Fibroblast of skin of scalp (primary cell): ENCODE measurements around the gene BICRA.
A peak's percentile ranks its signal among the peaks of the same experiment; 100 is the strongest.
"Not testable (repeated sequence)": the region's sequence is repeated elsewhere in the genome, so short reads cannot be mapped to it uniquely, and the experiment has no call there.

Experiments used
- DNase-seq: peaks from one replicate; pipeline ENCODE4 v3.0.0-alpha.2; 2013

Gene BICRA

DNA sequence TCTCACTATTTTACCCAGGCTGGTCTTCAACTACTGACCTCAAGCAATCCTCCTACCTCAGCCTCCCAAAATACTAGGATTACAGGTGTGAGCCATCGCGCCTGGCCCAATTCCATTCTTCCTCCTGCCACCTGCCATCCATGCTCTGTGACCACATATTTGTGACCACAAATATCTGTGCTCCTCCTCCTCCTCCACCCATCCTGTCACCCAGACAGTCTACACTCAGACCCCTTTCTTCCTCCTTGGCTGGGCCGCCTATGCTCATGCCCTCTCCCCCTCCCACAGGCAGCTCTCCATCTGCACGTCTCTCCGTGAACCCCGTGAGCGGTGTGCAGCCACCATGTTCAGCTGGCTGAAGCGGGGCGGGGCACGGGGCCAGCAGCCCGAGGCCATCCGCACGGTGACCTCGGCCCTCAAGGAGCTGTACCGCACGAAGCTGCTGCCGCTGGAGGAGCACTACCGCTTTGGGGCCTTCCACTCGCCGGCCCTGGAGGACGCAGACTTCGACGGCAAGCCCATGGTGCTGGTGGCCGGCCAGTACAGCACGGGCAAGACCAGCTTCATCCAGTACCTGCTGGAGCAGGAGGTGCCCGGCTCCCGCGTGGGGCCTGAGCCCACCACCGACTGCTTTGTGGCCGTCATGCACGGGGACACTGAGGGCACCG, 107.5 kb downstream of the BICRA start:
- no peak for DNase-seq

DNA sequence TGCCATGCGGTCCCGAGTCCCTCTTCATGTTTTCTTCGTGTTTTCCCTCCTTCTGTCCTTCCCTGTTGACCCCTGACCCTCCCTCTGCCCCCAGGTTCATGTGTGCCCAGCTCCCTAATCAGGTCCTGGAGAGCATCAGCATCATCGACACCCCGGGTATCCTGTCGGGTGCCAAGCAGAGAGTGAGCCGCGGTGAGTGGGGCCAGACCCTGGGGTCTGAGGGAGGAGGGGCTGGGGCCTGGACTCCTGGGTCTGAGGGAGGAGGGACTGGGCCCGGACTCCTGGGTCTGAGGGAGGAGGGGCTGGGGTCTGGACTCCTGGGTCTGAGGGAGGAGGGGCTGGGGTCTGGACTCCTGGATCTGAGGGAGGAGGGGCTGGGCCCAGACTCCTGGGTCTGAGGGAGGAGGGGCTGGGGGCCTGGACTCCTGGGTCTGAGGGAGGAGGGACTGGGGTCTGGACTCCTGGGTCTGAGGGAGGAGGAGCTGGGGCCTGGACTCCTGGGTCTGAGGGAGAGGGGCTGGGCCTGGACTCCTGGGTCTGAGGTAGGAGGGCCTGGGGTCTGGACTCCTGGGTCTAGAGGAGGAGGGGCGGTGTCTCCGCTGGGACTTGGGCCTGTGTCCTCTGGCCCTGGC, 109.6 kb downstream of the BICRA start:
- DNase-seq = not testable (repeated sequence)

- DNase-seq = peak; percentile 100
Measured at GRCh38 chr19:47719047-47719859, 110.3 kb downstream of the BICRA start.

- DNase-seq = no peak
Measured at GRCh38 chr19:47720669-47721422, 111.9 kb downstream of the BICRA start.

- DNase-seq = peak; percentile 92
Measured at GRCh38 chr19:47723581-47723940, 114.6 kb downstream of the BICRA start.

DNA sequence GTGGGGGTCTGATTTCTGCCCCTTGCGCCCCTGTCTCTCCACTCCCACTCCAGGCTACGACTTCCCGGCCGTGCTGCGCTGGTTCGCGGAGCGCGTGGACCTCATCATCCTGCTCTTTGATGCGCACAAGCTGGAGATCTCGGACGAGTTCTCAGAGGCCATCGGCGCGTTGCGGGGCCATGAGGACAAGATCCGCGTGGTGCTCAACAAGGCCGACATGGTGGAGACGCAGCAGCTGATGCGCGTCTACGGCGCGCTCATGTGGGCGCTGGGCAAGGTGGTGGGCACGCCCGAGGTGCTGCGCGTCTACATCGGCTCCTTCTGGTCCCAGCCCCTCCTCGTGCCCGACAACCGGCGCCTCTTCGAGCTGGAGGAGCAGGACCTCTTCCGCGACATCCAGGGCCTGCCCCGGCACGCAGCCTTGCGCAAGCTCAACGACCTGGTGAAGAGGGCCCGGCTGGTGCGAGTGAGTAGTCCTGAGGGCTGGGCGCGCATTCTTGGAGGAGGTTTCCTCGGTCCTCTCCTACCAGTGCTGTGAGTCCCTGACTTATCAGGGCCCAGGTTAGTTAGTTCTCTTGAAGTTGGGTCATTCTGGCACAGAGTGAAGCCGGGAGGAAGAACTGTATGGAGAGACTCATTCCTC, 116.9 kb downstream of the BICRA start:
- no peak for DNase-seq

DNA sequence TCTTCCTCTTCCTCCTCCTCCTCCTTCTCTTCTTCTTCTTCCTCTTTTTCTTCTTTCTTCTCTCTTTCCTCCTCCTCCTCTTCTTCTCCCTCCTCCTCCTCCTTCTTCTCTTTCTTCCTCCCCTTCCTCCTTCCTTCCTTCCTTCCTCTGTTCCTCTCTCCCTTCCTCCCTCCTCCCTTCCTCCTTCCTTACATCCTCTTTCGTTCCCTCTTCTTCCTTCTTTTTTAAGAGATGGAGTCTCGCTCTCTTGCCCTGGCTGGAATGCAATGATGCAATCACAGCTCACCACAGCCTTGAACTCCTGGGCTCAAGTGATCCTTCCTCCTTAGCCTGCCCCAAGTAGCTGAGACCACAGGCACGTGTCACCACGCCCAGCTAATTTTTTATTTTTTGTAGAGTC, 117.5 kb downstream of the BICRA start:
- DNase-seq = peak; percentile 85

- not testable (repeated sequence) for DNase-seq
Measured at GRCh38 chr19:47728295-47728694, 119.4 kb downstream of the BICRA start.

DNA sequence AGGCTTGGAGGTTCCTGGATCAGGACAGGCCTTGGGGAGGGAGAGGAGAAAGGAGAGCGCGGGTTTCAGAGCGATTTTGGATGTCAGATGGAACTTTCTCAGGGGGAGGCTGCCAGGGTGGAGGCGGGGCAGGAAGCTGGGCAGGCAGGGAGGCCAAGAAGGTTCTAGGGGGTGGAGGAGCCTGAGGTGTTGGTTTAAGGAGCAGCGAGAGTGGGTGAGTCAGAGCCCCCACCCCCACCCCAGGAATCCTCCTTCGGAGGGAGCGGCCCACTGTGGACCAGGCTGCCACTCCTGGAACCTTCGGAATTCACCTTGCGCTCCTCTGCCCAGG, 120.5 kb downstream of the BICRA start:
- DNase-seq = peak; percentile 92

GRCh38 chr19:47729799-47730520, 121.0 kb downstream of the BICRA start:
- DNase-seq = no peak

DNA sequence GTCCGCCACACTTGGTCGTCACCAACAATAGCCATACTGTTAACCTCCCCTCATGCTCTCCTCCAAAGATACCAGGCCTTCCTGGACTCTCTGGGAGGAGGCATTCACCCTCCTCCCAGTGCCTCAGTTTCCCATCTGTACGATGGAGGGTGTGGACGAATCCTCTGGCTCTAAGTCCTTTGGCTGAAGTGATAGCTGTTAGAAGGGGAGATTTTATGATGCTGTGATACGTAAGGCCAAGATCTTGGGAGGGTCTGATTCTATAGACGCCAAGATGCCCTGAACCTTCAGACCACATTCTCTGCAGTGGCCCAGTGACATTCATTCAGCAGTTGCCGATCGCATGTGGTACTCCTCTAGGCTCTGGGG, 121.6 kb downstream of the BICRA start:
- no peak for DNase-seq

DNA sequence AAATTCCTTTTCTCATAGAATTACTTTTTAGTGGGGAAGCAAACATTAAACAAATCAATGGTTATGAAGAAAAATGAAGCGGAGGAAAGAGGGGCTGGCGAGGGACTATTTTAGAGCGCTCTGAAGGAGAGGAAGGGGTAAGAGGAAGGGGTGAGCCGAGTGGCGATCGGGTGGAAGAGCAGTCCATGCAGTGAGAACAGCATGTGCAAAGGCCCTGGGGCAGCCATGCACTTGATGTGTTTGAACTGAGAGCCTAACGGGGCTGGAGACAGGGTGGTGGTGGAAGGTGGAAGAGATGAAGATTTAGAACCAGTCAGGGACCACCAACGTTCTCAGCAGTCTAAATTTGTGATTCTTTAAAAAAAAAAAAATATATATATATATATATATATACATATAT, 122.0 kb downstream of the BICRA start:
- DNase-seq = no peak

DNA sequence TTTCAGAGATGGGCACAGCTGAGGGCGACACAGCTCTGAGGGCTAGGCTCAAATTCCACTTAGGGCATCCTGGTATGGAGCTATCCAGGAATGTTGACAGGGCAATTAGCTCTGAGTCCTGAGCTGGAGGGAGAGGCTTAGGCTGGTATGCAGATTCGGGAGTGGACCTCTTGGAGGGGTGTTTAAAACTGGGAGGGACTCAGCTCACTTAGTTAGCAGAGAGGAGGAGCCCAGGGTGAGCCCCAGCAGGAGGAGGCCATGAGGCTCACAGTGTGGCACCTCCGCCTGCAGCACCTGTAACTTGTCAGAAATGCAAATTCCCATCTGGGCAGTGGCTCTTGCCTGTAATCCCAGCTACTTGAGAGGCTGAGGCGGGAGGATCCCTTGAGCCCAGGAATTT, 126.2 kb downstream of the BICRA start:
- DNase-seq = no peak

DNA sequence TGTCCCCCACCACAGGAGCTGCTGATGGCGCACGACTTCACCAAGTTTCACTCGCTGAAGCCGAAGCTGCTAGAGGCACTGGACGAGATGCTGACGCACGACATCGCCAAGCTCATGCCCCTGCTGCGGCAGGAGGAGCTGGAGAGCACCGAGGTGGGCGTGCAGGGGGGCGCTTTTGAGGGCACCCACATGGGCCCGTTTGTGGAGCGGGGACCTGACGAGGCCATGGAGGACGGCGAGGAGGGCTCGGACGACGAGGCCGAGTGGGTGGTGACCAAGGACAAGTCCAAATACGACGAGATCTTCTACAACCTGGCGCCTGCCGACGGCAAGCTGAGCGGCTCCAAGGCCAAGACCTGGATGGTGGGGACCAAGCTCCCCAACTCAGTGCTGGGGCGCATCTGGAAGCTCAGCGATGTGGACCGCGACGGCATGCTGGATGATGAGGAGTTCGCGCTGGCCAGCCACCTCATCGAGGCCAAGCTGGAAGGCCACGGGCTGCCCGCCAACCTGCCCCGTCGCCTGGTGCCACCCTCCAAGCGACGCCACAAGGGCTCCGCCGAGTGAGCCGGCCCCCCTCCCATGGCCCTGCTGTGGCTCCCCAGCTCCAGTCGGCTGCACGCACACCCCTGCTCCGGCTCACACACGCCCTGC, 132.1 kb downstream of the BICRA start:
- no peak for DNase-seq

DNA sequence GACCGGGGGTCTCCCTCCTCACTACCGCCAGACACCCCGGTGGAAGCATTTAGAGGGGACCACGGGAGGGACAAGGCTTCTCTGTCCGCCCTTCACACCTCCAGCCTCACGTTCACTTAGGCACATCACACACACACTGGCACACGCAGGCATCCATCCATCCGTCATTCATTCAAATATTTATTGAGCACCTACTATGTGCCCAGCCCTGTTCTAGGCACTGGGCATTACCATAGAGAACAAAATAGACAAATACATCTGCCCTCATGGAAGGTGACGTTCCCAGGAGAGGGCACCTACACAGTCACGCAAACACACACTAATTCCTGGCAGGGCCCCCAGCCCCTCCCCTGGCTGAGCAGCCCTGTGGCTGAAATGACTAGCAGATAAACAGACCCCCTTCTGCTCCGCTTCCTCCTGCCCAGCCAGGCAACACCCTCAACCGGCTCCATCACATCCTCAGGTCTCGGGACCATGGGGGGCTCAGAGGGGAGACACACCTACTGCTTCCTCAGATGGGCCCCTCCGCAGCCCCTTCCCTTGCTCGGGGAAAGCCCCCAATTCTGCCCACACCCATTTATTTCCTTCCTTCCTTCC, 132.7 kb downstream of the BICRA start:
- no peak for DNase-seq

DNA sequence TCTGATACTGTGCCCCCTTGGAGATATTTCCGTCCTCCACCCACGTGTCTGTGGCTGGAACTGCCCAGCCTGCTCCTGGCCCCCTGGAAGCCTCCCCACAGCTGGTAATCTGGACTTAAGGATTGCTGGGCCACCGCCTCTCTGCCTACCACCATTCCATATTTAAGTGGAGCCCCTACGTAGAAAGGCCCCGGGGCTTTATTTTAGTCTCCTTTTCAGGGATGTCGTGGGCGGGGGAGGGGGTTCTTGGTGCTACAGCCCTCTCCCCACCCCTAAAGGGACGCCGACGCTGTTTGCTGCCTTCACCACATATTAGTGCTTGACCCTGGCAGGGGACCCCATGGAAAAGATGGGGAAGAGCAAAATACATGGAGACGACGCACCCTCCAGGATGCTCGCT, 133.7 kb downstream of the BICRA start:
- peak; percentile 42 for DNase-seq

DNA sequence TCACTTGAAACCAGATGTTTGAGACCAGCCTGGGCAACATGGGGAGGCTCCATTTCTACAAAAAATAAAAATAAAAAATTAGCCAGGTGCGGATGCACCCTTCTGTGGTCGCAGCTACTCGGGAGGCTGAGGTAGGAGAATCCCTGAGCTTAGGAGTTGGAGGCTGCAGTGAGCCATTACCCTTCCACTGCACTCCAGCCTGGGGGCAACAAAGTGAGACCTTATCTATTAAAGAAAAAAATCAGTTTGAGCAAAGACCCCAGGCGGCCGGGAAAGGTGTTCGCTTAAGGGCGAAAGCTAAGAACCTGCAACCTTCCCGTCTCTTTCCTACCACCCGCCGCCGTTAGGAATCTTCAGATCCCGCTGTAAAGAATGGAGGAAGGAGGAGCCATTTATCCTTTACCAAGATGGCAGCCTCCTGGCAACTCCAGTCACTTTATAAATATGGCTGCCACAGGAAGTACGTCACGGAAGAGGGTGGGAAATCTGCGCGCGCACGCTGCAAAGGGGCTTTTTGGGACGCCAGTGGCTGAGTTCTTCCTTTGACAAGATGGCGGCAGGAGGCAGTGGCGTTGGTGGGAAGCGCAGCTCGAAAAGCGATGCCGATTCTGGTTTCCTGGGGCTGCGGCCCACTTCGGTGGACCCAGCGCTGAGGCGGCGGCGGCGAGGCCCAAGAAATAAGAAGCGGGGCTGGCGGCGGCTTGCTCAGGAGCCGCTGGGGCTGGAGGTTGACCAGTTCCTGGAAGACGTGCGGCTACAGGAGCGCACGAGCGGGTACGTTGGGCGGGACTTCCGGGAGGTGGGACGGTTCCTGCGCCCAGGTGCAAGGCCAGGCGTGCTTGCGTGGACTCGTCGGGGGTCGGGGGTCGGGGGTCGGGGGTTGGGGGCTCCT, 136.3 kb downstream of the BICRA start, which contains the start of gene NOP53:
NOP53 (plus strand) TSS at position 537 of the 892 bp plus-strand sequence; CDS start at position 551, 14 bp downstream.
- peak; percentile 97 for DNase-seq

DNA sequence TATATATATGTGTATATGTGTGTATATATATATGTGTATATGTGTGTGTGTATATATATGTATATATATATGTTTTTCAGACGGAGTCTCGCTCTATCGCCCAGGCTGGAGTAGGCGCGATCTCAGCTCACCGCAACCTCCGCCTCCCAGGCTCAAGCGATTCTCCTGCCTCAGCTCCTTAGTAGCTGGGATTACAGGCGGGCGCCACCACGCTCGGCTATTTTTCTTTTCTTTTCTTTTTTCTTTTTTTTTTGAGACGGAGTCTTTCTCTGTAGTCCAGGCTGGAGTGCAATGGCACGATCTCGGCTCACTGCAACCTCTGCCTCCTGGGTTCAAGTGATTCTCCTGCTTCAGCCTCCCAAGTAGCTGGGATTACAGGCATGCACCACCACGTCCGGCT, 137.2 kb downstream of the BICRA start:
- not testable (repeated sequence) for DNase-seq

DNA sequence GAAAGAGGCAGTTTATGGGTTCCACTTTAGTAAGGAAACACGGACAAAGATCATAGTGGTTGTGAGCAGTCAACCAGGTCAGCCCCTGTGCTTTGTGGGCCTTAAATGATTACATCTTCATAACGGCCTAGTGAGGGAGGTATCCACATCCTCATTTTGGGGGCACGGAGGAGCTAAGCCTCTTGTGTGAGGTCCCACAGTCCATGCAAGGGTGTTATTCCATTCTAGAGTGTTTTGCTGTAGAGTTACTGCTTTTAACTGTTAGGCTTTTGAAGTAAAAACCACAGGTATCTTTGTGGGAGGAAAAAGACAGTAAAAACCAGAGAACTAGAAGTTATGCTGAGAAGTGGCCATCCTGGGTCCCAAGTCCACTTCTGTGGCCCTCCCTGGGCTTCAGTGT, 140.4 kb downstream of the BICRA start:
- DNase-seq = no peak

- no peak for DNase-seq
Measured at GRCh38 chr19:47750752-47751151, 141.8 kb downstream of the BICRA start.
